H9 (cell line): Measurements from ENCODE around the gene DCLK2. TPM values are rescaled to one million over a fixed set of nuclear protein-coding genes. Genes with fewer than 3 reads are reported as not detected.

Source experiments
- DNase-seq: peaks from one replicate; pipeline ENCODE4 v3.0.0-alpha.2; 2017
- H2AFZ ChIP-seq: one replicate; pipeline ENCODE4 v1.6.1; 2013; ENCODE audit warnings: mild to moderate bottlenecking, low read length, control low read depth, moderate library complexity
- H2AK5ac ChIP-seq: 2 replicates; pipeline ENCODE4 v1.6.1; 2013; ENCODE audit warnings: low read length, control low read depth, mixed read lengths; ENCODE audit not compliant: insufficient read length
- H2BK120ac ChIP-seq: one replicate; pipeline ENCODE4 v1.6.1; 2013; ENCODE audit warnings: low read depth, mild to moderate bottlenecking, low read length, control low read depth, inconsistent platforms; ENCODE audit not compliant: poor library complexity, severe bottlenecking
- H2BK12ac ChIP-seq: 2 replicates; pipeline ENCODE4 v1.6.1; 2013; ENCODE audit warnings: low read length, control low read depth, mixed read lengths, low read depth; ENCODE audit not compliant: insufficient read length
- H2BK15ac ChIP-seq: 2 replicates; pipeline ENCODE4 v1.6.1; 2013; ENCODE audit warnings: low read depth, low read length, control low read depth
- H2BK20ac ChIP-seq: one replicate; pipeline ENCODE4 v1.6.1; 2013; ENCODE audit warnings: low read depth, mild to moderate bottlenecking, low read length, control low read depth, inconsistent platforms; ENCODE audit not compliant: poor library complexity, severe bottlenecking
- H2BK5ac ChIP-seq: 2 replicates; pipeline ENCODE4 v1.6.1; 2013; ENCODE audit warnings: low read length, control low read depth, mixed read lengths; ENCODE audit not compliant: insufficient read length
- H3K14ac ChIP-seq: 2 replicates; pipeline ENCODE4 v1.6.1; 2013; ENCODE audit warnings: low read length, control low read depth; ENCODE audit not compliant: insufficient read depth
- H3K18ac ChIP-seq: 2 replicates; pipeline ENCODE4 v1.6.1; 2013; ENCODE audit warnings: low read depth, mild to moderate bottlenecking, mixed read lengths, low read length, control low read depth; ENCODE audit not compliant: insufficient read length
- H3K23ac ChIP-seq: 2 replicates; pipeline ENCODE4 v1.6.1; 2013; ENCODE audit warnings: low read length, control low read depth, mixed read lengths, low read depth; ENCODE audit not compliant: insufficient read length
- H3K23me2 ChIP-seq: 2 replicates; pipeline ENCODE4 v1.6.1; 2013; ENCODE audit warnings: low read depth, mild to moderate bottlenecking, mixed read lengths, low read length, control low read depth; ENCODE audit not compliant: insufficient read length, poor library complexity, severe bottlenecking
- H3K27ac ChIP-seq: 2 replicates; pipeline ENCODE4 v1.5.1; 2013; ENCODE audit warnings: low read length, control low read depth, mixed read lengths, low read depth; ENCODE audit not compliant: insufficient read length
- H3K27me3 ChIP-seq: 2 replicates; pipeline ENCODE4 v1.6.1; 2013; ENCODE audit warnings: low read length, control low read depth, inconsistent platforms; ENCODE audit not compliant: insufficient read depth
- H3K4ac ChIP-seq: 2 replicates; pipeline ENCODE4 v1.6.1; 2013; ENCODE audit warnings: low read depth, mild to moderate bottlenecking, control low read depth, inconsistent platforms, low read length, moderate library complexity
- H3K4me1 ChIP-seq: 2 replicates; pipeline ENCODE4 v1.6.1; 2013; ENCODE audit warnings: low read length, control low read depth, inconsistent platforms; ENCODE audit not compliant: insufficient read depth
- H3K4me2 ChIP-seq: 2 replicates; pipeline ENCODE4 v1.6.1; 2013; ENCODE audit warnings: low read length, control low read depth, mixed read lengths; ENCODE audit not compliant: insufficient read length, insufficient read depth
- H3K56ac ChIP-seq: 2 replicates; pipeline ENCODE4 v1.6.1; 2013; ENCODE audit warnings: low read depth, mild to moderate bottlenecking, mixed read lengths, low read length, control low read depth; ENCODE audit not compliant: insufficient read length
- H3K79me1 ChIP-seq: 2 replicates; pipeline ENCODE4 v1.6.1; 2013; ENCODE audit warnings: low read depth, mild to moderate bottlenecking, moderate library complexity, low read length, control low read depth, inconsistent platforms; ENCODE audit not compliant: insufficient read depth, poor library complexity, severe bottlenecking
- H3K79me2 ChIP-seq: 2 replicates; pipeline ENCODE4 v1.6.1; 2013; ENCODE audit warnings: low read length, control low read depth, inconsistent platforms; ENCODE audit not compliant: insufficient read depth
- H3K9ac ChIP-seq: 2 replicates; pipeline ENCODE4 v1.6.1; 2013; ENCODE audit warnings: low read length, control low read depth, mixed read lengths; ENCODE audit not compliant: insufficient read length; ENCODE audit errors: extremely low read depth
- H3K9me3 ChIP-seq: one replicate; pipeline ENCODE4 v1.6.1; 2013; ENCODE audit warnings: low read depth, low read length, inconsistent platforms; ENCODE audit not compliant: control insufficient read depth
- H3T11ph ChIP-seq: one replicate; pipeline ENCODE4 v1.6.1; 2013; ENCODE audit warnings: mild to moderate bottlenecking, low read length, control low read depth, inconsistent platforms
- H4K20me1 ChIP-seq: one replicate; pipeline ENCODE4 v1.6.1; 2013; ENCODE audit not compliant: control insufficient read depth, insufficient read length, insufficient read depth
- H4K5ac ChIP-seq: 2 replicates; pipeline ENCODE4 v1.6.1; 2013; ENCODE audit warnings: low read depth, mild to moderate bottlenecking, mixed read lengths, low read length, control low read depth; ENCODE audit not compliant: insufficient read length
- H4K8ac ChIP-seq: replicated peaks from 2 replicates; pipeline ENCODE4 v1.6.1; 2013; ENCODE audit warnings: low read length, control low read depth, mixed read lengths, low read depth; ENCODE audit not compliant: insufficient read length
- H4K91ac ChIP-seq: 2 replicates; pipeline ENCODE4 v1.6.1; 2013; ENCODE audit warnings: low read depth, mild to moderate bottlenecking, moderate library complexity, mixed read lengths, low read length, control low read depth; ENCODE audit not compliant: insufficient read length
- H3K27ac Mint-ChIP-seq, 3 experiments: 2 replicates in 2 of 3; 3 replicates in 1 of 3; pipeline ENCODE4 v1.8.0; 2020 to 2021; ENCODE audit warnings: mixed read lengths in 3 of 3, mild to moderate bottlenecking in 1 of 3, moderate library complexity in 1 of 3
- H3K27me3 Mint-ChIP-seq: 2 replicates; pipeline ENCODE4 v1.8.0; 2021; ENCODE audit warnings: low read depth, mild to moderate bottlenecking, moderate library complexity, mixed read lengths
- H3K36me3 Mint-ChIP-seq, 3 experiments: 2 replicates in 2 of 3; 3 replicates in 1 of 3; pipeline ENCODE4 v1.8.0; 2020 to 2021; ENCODE audit warnings: low read depth in 3 of 3, mixed read lengths in 3 of 3; ENCODE audit not compliant: insufficient read depth in 1 of 3
- H3K4me1 Mint-ChIP-seq, 2 experiments: 2 replicates each; pipeline ENCODE4 v1.8.0; 2020; ENCODE audit warnings: mixed read lengths in 2 of 2
- H3K4me3 Mint-ChIP-seq, 2 experiments: 2 replicates in 1 of 2; 3 replicates in 1 of 2; pipeline ENCODE4 v1.8.0; 2020 to 2021; ENCODE audit warnings: mild to moderate bottlenecking in 2 of 2, mixed read lengths in 2 of 2, moderate library complexity in 1 of 2
- H3K9me3 Mint-ChIP-seq, 2 experiments: 2 replicates in 1 of 2; 3 replicates in 1 of 2; pipeline ENCODE4 v1.8.0; 2020; ENCODE audit warnings: mild to moderate bottlenecking in 2 of 2, mixed read lengths in 2 of 2, moderate library complexity in 1 of 2
- WGBS: extraction: QIAGEN DNeasy Blood & Tissue Kit; methylation state at CpG from one replicate; pipeline ENCODE4 v1.1.7; 2013; ENCODE audit warnings: missing lambda C conversion rate, low lambda C conversion rate, mixed read lengths; ENCODE audit not compliant: insufficient read length; ENCODE audit errors: extremely low coverage; 5-methylcytosine and 5-hydroxymethylcytosine counted together
- total RNA-seq: library from RNA; stranded (reverse); gene quantifications from 2 replicates; pipeline ENCODE4 v1.2.1, GENCODE V29; 2021
- TF ChIP-seq, protein P1 (sequence below): fragments of 200-600 bp; sonication (generic); conservative IDR thresholded peaks from 3 replicates; pipeline ENCODE4 v1.8.0; 2021; ENCODE audit warnings: antibody characterized with exemption, mild to moderate bottlenecking

DCLK2 gene
- total RNA-seq, 1 experiment from 2014 or later: 0.33 TPM

DNA sequence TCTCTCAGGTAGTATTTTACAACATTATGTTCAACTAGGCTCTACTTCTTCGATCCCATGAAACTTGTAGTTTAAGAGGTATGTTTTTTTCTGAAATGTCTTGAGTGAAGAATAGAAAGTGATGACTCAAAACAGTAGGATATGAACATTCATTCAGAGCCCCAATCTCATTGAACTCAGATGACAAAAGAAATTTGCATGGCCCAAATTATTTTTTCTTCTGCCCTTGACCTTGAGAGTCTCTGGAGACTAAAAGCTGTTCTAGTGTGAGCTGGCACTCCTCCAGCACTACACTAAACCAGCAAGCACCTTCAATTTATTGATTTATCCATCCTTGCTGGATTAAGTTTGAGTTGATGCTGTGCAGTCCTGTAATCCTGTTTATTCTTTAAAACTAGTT, 4.0 kb downstream of the DCLK2 start:
- H3T11ph ChIP-seq: no peak overlapping the region
- no peak overlapping the region for H2BK5ac ChIP-seq
- no peaks in the 10 kb centered on the region for H3K79me1 ChIP-seq
- DNase-seq: no peak
- H3K18ac ChIP-seq: no peak overlapping the region
- no peak overlapping the region for H3K4ac ChIP-seq
- Mint-ChIP-seq H3K9me3 (no peaks in the 10 kb centered on the region; a peak in 1 of 5 replicates), H3K27ac (no peak overlapping the region), H3K4me3 (no peak overlapping the region), H3K4me1 (peaks cover 5 to 7% of the 10 kb centered on the region in 2 experiments), H3K36me3 (no peaks in the 10 kb centered on the region), H3K27me3 (peaks cover 56% of the 10 kb centered on the region)
- no peaks in the 10 kb centered on the region for H3K9me3 ChIP-seq
- H3K27me3 ChIP-seq: peaks cover 12% of the 10 kb centered on the region; the same call in 1 of the 2 replicates
- no peaks in the 10 kb centered on the region for H3K23me2 ChIP-seq
- no peak overlapping the region for H3K23ac ChIP-seq
- TF ChIP-seq, protein P1, sequence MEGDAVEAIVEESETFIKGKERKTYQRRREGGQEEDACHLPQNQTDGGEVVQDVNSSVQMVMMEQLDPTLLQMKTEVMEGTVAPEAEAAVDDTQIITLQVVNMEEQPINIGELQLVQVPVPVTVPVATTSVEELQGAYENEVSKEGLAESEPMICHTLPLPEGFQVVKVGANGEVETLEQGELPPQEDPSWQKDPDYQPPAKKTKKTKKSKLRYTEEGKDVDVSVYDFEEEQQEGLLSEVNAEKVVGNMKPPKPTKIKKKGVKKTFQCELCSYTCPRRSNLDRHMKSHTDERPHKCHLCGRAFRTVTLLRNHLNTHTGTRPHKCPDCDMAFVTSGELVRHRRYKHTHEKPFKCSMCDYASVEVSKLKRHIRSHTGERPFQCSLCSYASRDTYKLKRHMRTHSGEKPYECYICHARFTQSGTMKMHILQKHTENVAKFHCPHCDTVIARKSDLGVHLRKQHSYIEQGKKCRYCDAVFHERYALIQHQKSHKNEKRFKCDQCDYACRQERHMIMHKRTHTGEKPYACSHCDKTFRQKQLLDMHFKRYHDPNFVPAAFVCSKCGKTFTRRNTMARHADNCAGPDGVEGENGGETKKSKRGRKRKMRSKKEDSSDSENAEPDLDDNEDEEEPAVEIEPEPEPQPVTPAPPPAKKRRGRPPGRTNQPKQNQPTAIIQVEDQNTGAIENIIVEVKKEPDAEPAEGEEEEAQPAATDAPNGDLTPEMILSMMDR: no peak
- no peak overlapping the region for H4K91ac ChIP-seq
- H2BK12ac ChIP-seq: no peak overlapping the region
- no peaks in the 10 kb centered on the region for H3K4me1 ChIP-seq
- no peak overlapping the region for H2AFZ ChIP-seq
- no peak overlapping the region for H4K8ac ChIP-seq
- no peaks in the 10 kb centered on the region for H3K79me2 ChIP-seq
- H2BK20ac ChIP-seq: no peak overlapping the region
- whole genome bisulfite sequencing: no CpG with 5 or more reads among the region's 1 CpG
- H4K20me1 ChIP-seq: no peaks in the 10 kb centered on the region
- no peak overlapping the region for H2BK120ac ChIP-seq
- H2AK5ac ChIP-seq: no peak overlapping the region
- H3K27ac ChIP-seq: no peak overlapping the region
- no peak overlapping the region for H3K4me2 ChIP-seq
- H3K9ac ChIP-seq: no peak overlapping the region
- no peak overlapping the region for H3K56ac ChIP-seq
- H2BK15ac ChIP-seq: no peak overlapping the region
- no peak overlapping the region for H4K5ac ChIP-seq
- H3K14ac ChIP-seq: no peak overlapping the region
